T-helper 1 cell treated with Interleukin-12 subunit alpha and Interleukin-12 subunit beta and Interleukin-4 antibody, amounts not matched to agents 30 μg/mL and 1 μg/mL, for 36 hours (primary cell): ENCODE measurements around the gene TUBB4A.

Source experiments
- H3K27ac Mint-ChIP-seq: one replicate; pipeline ENCODE4 v1.8.0; 2021; ENCODE audit warnings: mild to moderate bottlenecking, mixed read lengths
- H3K27me3 Mint-ChIP-seq: one replicate; pipeline ENCODE4 v1.8.0; 2021; ENCODE audit warnings: low read depth, mixed read lengths
- H3K36me3 Mint-ChIP-seq: one replicate; pipeline ENCODE4 v1.8.0; 2021; ENCODE audit warnings: low read depth, mixed read lengths
- H3K4me1 Mint-ChIP-seq: one replicate; pipeline ENCODE4 v1.8.0; 2021; ENCODE audit warnings: low read depth, mixed read lengths
- H3K4me3 Mint-ChIP-seq: one replicate; pipeline ENCODE4 v1.8.0; 2021; ENCODE audit warnings: mild to moderate bottlenecking, moderate library complexity, mixed read lengths
- H3K9me3 Mint-ChIP-seq: one replicate; pipeline ENCODE4 v1.8.0; 2021; ENCODE audit warnings: mixed read lengths

The TUBB4A gene

GRCh38 chr19:6475321-6476108, 26.6 kb downstream of the TUBB4A start:
- H3K9me3 Mint-ChIP-seq, result no peaks in the 10 kb centered on the region
- H3K27ac Mint-ChIP-seq, result no peak overlapping the region
- H3K36me3 Mint-ChIP-seq, result peaks cover 16% of the 10 kb centered on the region
- no peaks in the 10 kb centered on the region for H3K27me3 Mint-ChIP-seq
- no peak overlapping the region for H3K4me3 Mint-ChIP-seq
- peaks cover 8% of the 10 kb centered on the region for H3K4me1 Mint-ChIP-seq

GRCh38 chr19:6473647-6474046, 28.5 kb downstream of the TUBB4A start:
- H3K4me3 Mint-ChIP-seq, result no peak overlapping the region
- no peak overlapping the region for H3K27ac Mint-ChIP-seq
- no peaks in the 10 kb centered on the region for H3K9me3 Mint-ChIP-seq
- H3K27me3 Mint-ChIP-seq, result no peaks in the 10 kb centered on the region
- peaks cover 23% of the 10 kb centered on the region for H3K36me3 Mint-ChIP-seq
- H3K4me1 Mint-ChIP-seq, result no peaks in the 10 kb centered on the region

GRCh38 chr19:6472713-6473112, 29.4 kb downstream of the TUBB4A start:
- Mint-ChIP-seq H3K9me3 (no peaks in the 10 kb centered on the region), H3K36me3 (peaks cover 29% of the 10 kb centered on the region), H3K4me3 (no peak overlapping the region), H3K4me1 (peaks cover 2% of the 10 kb centered on the region), H3K27me3 (no peaks in the 10 kb centered on the region), H3K27ac (no peak overlapping the region)

GRCh38 chr19:6471076-6471475, 31.0 kb downstream of the TUBB4A start:
- H3K9me3 Mint-ChIP-seq, result no peaks in the 10 kb centered on the region
- no peak overlapping the region for H3K27ac Mint-ChIP-seq
- H3K27me3 Mint-ChIP-seq, result no peaks in the 10 kb centered on the region
- H3K4me1 Mint-ChIP-seq, result peaks cover 3% of the 10 kb centered on the region
- no peak overlapping the region for H3K4me3 Mint-ChIP-seq
- peaks cover 28% of the 10 kb centered on the region for H3K36me3 Mint-ChIP-seq

GRCh38 chr19:6470173-6470572, 31.9 kb downstream of the TUBB4A start:
- H3K27me3 Mint-ChIP-seq, result no peaks in the 10 kb centered on the region
- peaks cover 3% of the 10 kb centered on the region for H3K4me1 Mint-ChIP-seq
- H3K36me3 Mint-ChIP-seq, result peaks cover 26% of the 10 kb centered on the region
- H3K4me3 Mint-ChIP-seq, result no peak overlapping the region
- H3K27ac Mint-ChIP-seq, result no peak overlapping the region
- H3K9me3 Mint-ChIP-seq, result no peaks in the 10 kb centered on the region

GRCh38 chr19:6467384-6467783, 34.7 kb downstream of the TUBB4A start:
- Mint-ChIP-seq H3K27me3 (peaks cover 5% of the 10 kb centered on the region), H3K4me1 (peaks cover 6% of the 10 kb centered on the region), H3K4me3 (no peak overlapping the region), H3K9me3 (no peaks in the 10 kb centered on the region), H3K27ac (peak overlapping the region; percentile 45), H3K36me3 (peaks cover 20% of the 10 kb centered on the region)

GRCh38 chr19:6466526-6467248, 35.4 kb downstream of the TUBB4A start:
- Mint-ChIP-seq H3K4me1 (peaks cover 6% of the 10 kb centered on the region), H3K27me3 (peaks cover 7% of the 10 kb centered on the region), H3K36me3 (peaks cover 20% of the 10 kb centered on the region), H3K27ac (no peak overlapping the region), H3K9me3 (no peaks in the 10 kb centered on the region), H3K4me3 (no peak overlapping the region)

- peaks cover 7% of the 10 kb centered on the region for H3K27me3 Mint-ChIP-seq
- H3K4me3 Mint-ChIP-seq, result no peak overlapping the region
- H3K36me3 Mint-ChIP-seq, result peaks cover 17% of the 10 kb centered on the region
- no peaks in the 10 kb centered on the region for H3K9me3 Mint-ChIP-seq
- H3K27ac Mint-ChIP-seq, result no peak overlapping the region
- H3K4me1 Mint-ChIP-seq, result peaks cover 6% of the 10 kb centered on the region
Measured at GRCh38 chr19:6465663-6466062, 36.4 kb downstream of the TUBB4A start.

GRCh38 chr19:6465006-6465405, 37.1 kb downstream of the TUBB4A start:
- Mint-ChIP-seq H3K9me3 (no peaks in the 10 kb centered on the region), H3K4me1 (peaks cover 9% of the 10 kb centered on the region), H3K27me3 (peaks cover 7% of the 10 kb centered on the region), H3K4me3 (no peak overlapping the region), H3K27ac (no peak overlapping the region), H3K36me3 (peaks cover 14% of the 10 kb centered on the region)

GRCh38 chr19:6464070-6464873, 37.8 kb downstream of the TUBB4A start, which contains the start of gene CRB3:
TSS of gene CRB3 (plus strand) at chr19:6464271. CDS start at chr19:6464702, 431 bp downstream.
- Mint-ChIP-seq H3K4me3 (no peak within 1 kb of the TSS), H3K4me1 (peaks cover 11% of the 10 kb centered on the region), H3K27me3 (peaks cover 7% of the 10 kb centered on the region), H3K36me3 (peaks cover 12% of the 10 kb centered on the region), H3K27ac (no peak within 1 kb of the TSS), H3K9me3 (no peaks in the 10 kb centered on the region)

- peaks cover 7% of the 10 kb centered on the region for H3K27me3 Mint-ChIP-seq
- H3K36me3 Mint-ChIP-seq, result peaks cover 19% of the 10 kb centered on the region
- H3K27ac Mint-ChIP-seq, result peak overlapping the region; percentile 86
- peaks cover 13% of the 10 kb centered on the region for H3K4me1 Mint-ChIP-seq
- H3K4me3 Mint-ChIP-seq, result peak overlapping the region; percentile 97
- peaks cover 2% of the 10 kb centered on the region for H3K9me3 Mint-ChIP-seq
Measured at GRCh38 chr19:6460099-6460884, 41.8 kb downstream of the TUBB4A start.

GRCh38 chr19:6459262-6460098, 42.6 kb downstream of the TUBB4A start, which contains the start of gene SLC25A23:
TSS of gene SLC25A23 (minus strand) at chr19:6459792. CDS start at chr19:6459628, 164 bp downstream.
- peaks cover 13% of the 10 kb centered on the region for H3K4me1 Mint-ChIP-seq
- peak within 1 kb of the TSS; percentile 97 for H3K4me3 Mint-ChIP-seq
- peak within 1 kb of the TSS; percentile 86 for H3K27ac Mint-ChIP-seq
- H3K27me3 Mint-ChIP-seq, result peaks cover 3% of the 10 kb centered on the region
- peaks cover 10% of the 10 kb centered on the region for H3K9me3 Mint-ChIP-seq
- peaks cover 27% of the 10 kb centered on the region for H3K36me3 Mint-ChIP-seq

- Mint-ChIP-seq H3K27me3 (peaks cover 3% of the 10 kb centered on the region), H3K36me3 (peaks cover 33% of the 10 kb centered on the region), H3K27ac (peak overlapping the region; percentile 72), H3K9me3 (peaks cover 16% of the 10 kb centered on the region), H3K4me3 (peak overlapping the region; percentile 92), H3K4me1 (peaks cover 10% of the 10 kb centered on the region)
Measured at GRCh38 chr19:6458695-6459261, 43.3 kb downstream of the TUBB4A start.
